NT2/D1 (cell line): ENCODE results near the gene ERC2.

Experiments used
- SUZ12 ChIP-seq: IDR thresholded peaks from 2 replicates; pipeline ENCODE4 v1.6.1; 2011; ENCODE audit not compliant: insufficient read length, insufficient read depth; ENCODE audit errors: extremely low read depth
- YY1 ChIP-seq: IDR thresholded peaks from 2 replicates; pipeline ENCODE4 v1.6.1; 2011; ENCODE audit not compliant: insufficient read length, insufficient read depth
- ZNF274 ChIP-seq: IDR thresholded peaks from 2 replicates; pipeline ENCODE4 v1.6.1; 2011; ENCODE audit warnings: mild to moderate bottlenecking, low read depth, low read length

DNA sequence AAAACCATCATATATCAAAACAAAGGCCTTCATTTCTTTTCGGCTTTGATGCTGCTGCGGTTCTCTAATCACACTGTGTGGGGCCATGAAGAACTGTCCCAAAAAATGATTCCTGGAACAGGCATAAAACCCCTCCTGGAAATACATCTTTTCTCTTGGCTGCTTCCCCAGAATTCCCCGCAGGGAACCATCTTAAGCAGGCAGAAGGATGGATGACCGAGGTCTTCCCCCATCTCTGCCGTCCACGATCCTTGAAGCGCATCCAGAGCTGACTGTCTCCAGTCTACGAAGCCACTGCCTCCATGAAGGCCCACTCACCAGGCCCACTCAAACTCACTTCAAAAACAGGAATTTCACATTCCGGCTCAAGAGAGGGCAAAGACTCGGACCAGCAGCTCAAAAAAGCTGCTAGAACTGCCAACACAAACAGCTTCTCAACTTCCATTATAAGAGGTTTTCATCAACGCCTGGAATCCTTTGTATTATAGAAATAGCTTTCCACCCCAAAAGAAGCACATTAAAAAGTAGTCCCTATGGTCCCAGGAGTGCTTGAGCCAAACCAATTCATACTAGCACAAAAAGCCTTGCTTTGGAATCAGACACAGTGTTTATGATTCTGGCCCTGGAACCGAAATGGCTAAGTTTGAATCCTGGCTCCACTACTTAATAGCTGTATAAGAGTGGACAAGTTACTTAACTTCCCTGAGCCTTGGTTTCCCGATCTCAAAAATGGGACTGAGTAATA, 493.7 kb downstream of the ERC2 start:
- TF ChIP-seq SUZ12 (no peak), ZNF274 (no peak), YY1 (no peak)
